Ovary (tissue), 9 donors: ENCODE data around the gene RACGAP1. TPM values are rescaled to one million over a fixed set of nuclear protein-coding genes. Genes with fewer than 3 reads are reported as not detected.

ENCODE experiments used
- DNase-seq, 5 donors: peaks; one replicate each; pipeline ENCODE4 v3.0.0-alpha.2; 2019 to 2020
- H3K27ac ChIP-seq, 2 donors: fragments of 200-600 bp; one replicate each; pipeline versions ENCODE4 v1.5.1 to v1.8.0; 2019 to 2022
- H3K27me3 ChIP-seq: fragments of 200-600 bp; one replicate; pipeline ENCODE4 v1.8.0; 2022
- H3K36me3 ChIP-seq: fragments of 200-600 bp; sonication (generic); one replicate; pipeline ENCODE4 v1.5.1; 2019
- H3K4me1 ChIP-seq: one replicate; pipeline ENCODE4 v1.8.1; 2013; ENCODE audit warnings: mild to moderate bottlenecking, moderate library complexity; ENCODE audit not compliant: insufficient read depth
- H3K4me3 ChIP-seq: fragments of 200-600 bp; sonication (generic); one replicate; pipeline ENCODE4 v1.5.1; 2017
- H3K9me3 ChIP-seq, 2 donors: fragments of 200-600 bp in 1 of 2; sonication (generic) in 1 of 2; one replicate each; pipeline versions ENCODE4 v1.5.1 to v1.8.1; 2013 to 2019; ENCODE audit warnings: mild to moderate bottlenecking in 1 of 2, moderate library complexity in 1 of 2
- CTCF ChIP-seq, 3 donors: fragments of 450-650 bp in 2 of 3; fragments of 200-600 bp in 1 of 3; IDR thresholded peaks; one replicate each; pipeline versions ENCODE4 v1.5.1 to v1.8.0; 2016 to 2022; ENCODE audit warnings: antibody characterized with exemption in 3 of 3, mild to moderate bottlenecking in 1 of 3
- EP300 ChIP-seq: sonication (generic); formaldehyde crosslinking; IDR thresholded peaks from one replicate; pipeline ENCODE4 v1.6.1; 2017; ENCODE audit warnings: antibody characterized with exemption
- POLR2A ChIP-seq: fragments of 450-650 bp; IDR thresholded peaks from one replicate; pipeline ENCODE4 v1.6.1; 2017; ENCODE audit warnings: antibody characterized with exemption, mild to moderate bottlenecking, moderate library complexity
- WGBS, 3 donors: extraction: QIAGEN DNeasy Blood & Tissue Kit in 1 of 3; methylation state at CpG; one replicate each; pipeline versions ENCODE4 v1.1.5 to v1.1.7; 2013 to 2017; 5-methylcytosine and 5-hydroxymethylcytosine counted together
- intact Hi-C, 4 donors: fragments of 100-400 bp; cut with DNase I; formaldehyde crosslinking; loops; one replicate each; pipeline versions ENCODE4 v1.11.0 to v1.15.1; 2022 to 2023
- polyA plus RNA-seq, 2 donors: library from polyadenylated mRNA; stranded (reverse); fragments of 200-250 nt in 1 of 2; fragments of 350-450 nt in 1 of 2; fragmentation: Illumina TruSeq in 1 of 2; extraction: RNeasy Lipid Tissue Mini Kit (QIAGEN cat#74804) in 1 of 2; gene quantifications; one replicate each; pipeline ENCODE4 v1.2.3, GENCODE V29; 2013 to 2014
- total RNA-seq, 7 donors: library from RNA; depleted of rRNA in 2 of 7; stranded (reverse); fragments of >200 nt in 2 of 7; fragmentation: NEBNext Ultra II Directional in 3 of 7; extraction: Animal tissue kit (Norgen Biotek cat#: 25700) in 3 of 7; gene quantifications; one replicate each; pipeline versions ENCODE4 v1.1.0 to v1.2.4, GENCODE V29; 2016 to 2023
- donor health status: DM: no; HTN: no; CAD: no; lungs with moderate emphysema.
- donor health status: DM: no; HTN: no; CAD: no.
- donor health status: Bipolar disorder and iron deficiency.
- donor health status: DM: yes; HTN: yes; CAD: no.
- donor health status: DM: no; HTN: no; CAD: no.
- donor health status: DM: yes; HTN: yes; CAD: no.

Gene RACGAP1
- total and polyA plus RNA-seq, 9 donors = 2.1 to 10.8 (median 3.8) TPM

GRCh38 chr12:49968471-49968870 lies 56.8 kb downstream of the RACGAP1 start:
- H3K9me3 ChIP-seq = no peaks in the 10 kb centered on the region
- no peaks in the 10 kb centered on the region for H3K27me3 ChIP-seq
- WGBS, 3 donors = 89 to 92% (median 90%) methylated on average over 6 of the region's 6 CpGs
- no peak overlapping the region for H3K4me3 ChIP-seq
- H3K4me1 ChIP-seq = peaks cover 10% of the 10 kb centered on the region
- H3K27ac ChIP-seq = no peak overlapping the region
- TF ChIP-seq POLR2A = no peak
- TF ChIP-seq EP300 = no peak
- TF ChIP-seq CTCF (IDR thresholded peaks at IDR 0.05) = no peak
- intact Hi-C loops = loop anchor here (5.0 to 10.0 kb wide), 7 partner anchors 86 to 206 kb away; partner anchors contain the start of gene ASIC1 (in 2 of the 4)
- DNase-seq = no peak
- H3K36me3 ChIP-seq = no peaks in the 10 kb centered on the region

- Histone ChIP-seq H3K27me3 (no peaks in the 10 kb centered on the region), H3K36me3 (no peaks in the 10 kb centered on the region), H3K4me3 (no peak overlapping the region), H3K4me1 (peaks cover 10% of the 10 kb centered on the region), H3K27ac (no peak overlapping the region), H3K9me3 (no peaks in the 10 kb centered on the region)
- TF ChIP-seq EP300 = no peak
- no peak for TF ChIP-seq CTCF (IDR thresholded peaks at IDR 0.05)
- TF ChIP-seq POLR2A = no peak
- no peak for DNase-seq
- 26 to 32% (median 31%) methylated on average over 15 of the region's 15 CpGs for WGBS, 3 donors
- intact Hi-C loops = loop anchor here (5.0 to 10.0 kb wide), 7 partner anchors 87 to 207 kb away; partner anchors contain the start of gene ASIC1 (in 2 of the 4)
Observed at GRCh38 chr12:49967777-49968250, 57.5 kb downstream of the RACGAP1 start.

GRCh38 chr12:49967042-49967776 lies 58.1 kb downstream of the RACGAP1 start:
- H3K9me3 ChIP-seq = no peaks in the 10 kb centered on the region
- no peaks in the 10 kb centered on the region for H3K27me3 ChIP-seq
- no peak for TF ChIP-seq EP300
- TF ChIP-seq POLR2A = no peak
- TF ChIP-seq CTCF (IDR thresholded peaks at IDR 0.05) = peak; percentile 68 to 88 (median 84)
- H3K4me3 ChIP-seq = peak overlapping the region; percentile 4
- peak; percentile 80 to 93 (median 88) for DNase-seq
- peaks cover 10% of the 10 kb centered on the region for H3K4me1 ChIP-seq
- 1 to 3% (median 1%) methylated on average over 21 to 40 of the region's 40 CpGs for whole genome bisulfite sequencing, 3 donors
- no peaks in the 10 kb centered on the region for H3K36me3 ChIP-seq
- no peak overlapping the region for H3K27ac ChIP-seq
- intact Hi-C loops = loop anchor here (5.0 to 10.0 kb wide), 7 partner anchors 88 to 208 kb away; partner anchors contain the start of gene ASIC1 (in 2 of the 4)

- TF ChIP-seq POLR2A = no peak
- TF ChIP-seq EP300 = no peak
- TF ChIP-seq CTCF (IDR thresholded peaks at IDR 0.05) = no peak
- Histone ChIP-seq H3K27ac (no peak overlapping the region), H3K4me1 (peaks cover 7% of the 10 kb centered on the region), H3K36me3 (no peaks in the 10 kb centered on the region), H3K27me3 (no peaks in the 10 kb centered on the region), H3K4me3 (no peak overlapping the region), H3K9me3 (no peaks in the 10 kb centered on the region)
- WGBS, 3 donors = 32 to 45% (median 35%) methylated on average over 16 of the region's 16 CpGs
- DNase-seq = no peak
- intact Hi-C loops = loop anchor here (5.0 to 10.0 kb wide), 7 partner anchors 88 to 208 kb away; partner anchors contain the start of gene ASIC1 (in 2 of the 4)
Observed at GRCh38 chr12:49966511-49967041, 58.7 kb downstream of the RACGAP1 start.
